AG04449 (cell line): ENCODE results near the gene PCDHB9.
"Not testable (repeated sequence)": the region's sequence is repeated elsewhere in the genome, so short reads cannot be mapped to it uniquely, and the experiment has no call there.

Experiments
- CTCF ChIA-PET: fragments of 350-600 bp; formaldehyde crosslinking; extraction: SDS; loops from one replicate; lab custom pipeline; 2021; ENCODE audit warnings: antibody characterized with exemption; lab: Yijun Ruan, JAX
- POLR2A ChIA-PET: fragments of 400-600, 350-600 bp; formaldehyde crosslinking; extraction: SDS; loops from one replicate; lab custom pipeline; 2020; ENCODE audit warnings: antibody characterized with exemption, inconsistent platforms; lab: Yijun Ruan, JAX
- DNase-seq: peaks from one replicate; pipeline ENCODE4 v3.0.0-alpha.2; 2010; ENCODE audit warnings: low read depth, low spot score
- H3K4me3 ChIP-seq: 2 replicates; pipeline ENCODE4 v1.5.1; 2011; ENCODE audit warnings: low read depth, mild to moderate bottlenecking, control low read depth, low read length
- TF ChIP-seq, protein P1 (sequence below): IDR thresholded peaks from one replicate; pipeline ENCODE4 v1.5.1; 2011; ENCODE audit warnings: mild to moderate bottlenecking, moderate library complexity, low read length, control low read depth, inconsistent platforms; ENCODE audit not compliant: insufficient read depth; ENCODE audit errors: missing control alignments

Gene PCDHB9

DNA sequence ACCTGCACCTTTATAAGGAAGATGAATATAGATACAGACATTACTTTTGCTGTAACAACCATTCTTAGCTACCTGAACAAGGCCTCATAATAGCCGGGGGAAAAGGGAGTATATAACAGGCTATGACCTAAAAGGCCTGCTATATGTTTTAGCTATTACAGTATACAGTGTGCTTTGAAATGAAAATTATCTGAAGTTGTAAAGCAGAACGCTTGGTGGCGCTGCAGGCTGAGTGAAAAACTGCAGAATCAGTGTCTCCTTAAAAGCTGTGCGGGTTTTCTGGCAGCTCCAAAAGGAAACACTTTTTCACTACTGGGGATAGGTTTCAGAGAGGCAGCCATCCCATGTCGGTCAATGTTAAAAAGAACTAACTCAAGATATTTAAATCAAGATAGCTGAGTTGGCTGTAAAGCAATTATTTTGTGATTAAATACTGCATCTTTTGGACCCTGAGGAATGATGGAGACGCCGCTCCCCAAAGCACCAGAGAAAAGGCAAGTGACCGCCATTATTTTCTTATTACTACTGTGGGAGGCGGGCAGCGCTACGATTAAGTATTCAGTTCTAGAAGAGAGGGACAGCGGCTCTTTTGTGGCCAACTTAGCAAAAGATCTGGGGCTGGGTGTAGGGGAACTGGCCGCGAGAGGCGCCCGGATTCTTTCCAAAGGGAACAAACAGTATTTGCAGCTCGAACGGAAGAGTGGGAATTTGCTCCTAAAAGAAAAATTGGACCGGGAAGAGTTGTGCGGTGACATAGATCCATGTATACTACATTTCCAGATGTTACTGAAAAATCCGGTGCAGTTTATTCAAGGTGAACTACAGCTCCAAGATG lies 31.2 kb upstream of the PCDHB9 start:
- ChIA-PET CTCF (no interaction called here), POLR2A (no interaction called here)
- DNase-seq: no peak
- H3K4me3 ChIP-seq: no peak overlapping the region
- TF ChIP-seq, protein P1, sequence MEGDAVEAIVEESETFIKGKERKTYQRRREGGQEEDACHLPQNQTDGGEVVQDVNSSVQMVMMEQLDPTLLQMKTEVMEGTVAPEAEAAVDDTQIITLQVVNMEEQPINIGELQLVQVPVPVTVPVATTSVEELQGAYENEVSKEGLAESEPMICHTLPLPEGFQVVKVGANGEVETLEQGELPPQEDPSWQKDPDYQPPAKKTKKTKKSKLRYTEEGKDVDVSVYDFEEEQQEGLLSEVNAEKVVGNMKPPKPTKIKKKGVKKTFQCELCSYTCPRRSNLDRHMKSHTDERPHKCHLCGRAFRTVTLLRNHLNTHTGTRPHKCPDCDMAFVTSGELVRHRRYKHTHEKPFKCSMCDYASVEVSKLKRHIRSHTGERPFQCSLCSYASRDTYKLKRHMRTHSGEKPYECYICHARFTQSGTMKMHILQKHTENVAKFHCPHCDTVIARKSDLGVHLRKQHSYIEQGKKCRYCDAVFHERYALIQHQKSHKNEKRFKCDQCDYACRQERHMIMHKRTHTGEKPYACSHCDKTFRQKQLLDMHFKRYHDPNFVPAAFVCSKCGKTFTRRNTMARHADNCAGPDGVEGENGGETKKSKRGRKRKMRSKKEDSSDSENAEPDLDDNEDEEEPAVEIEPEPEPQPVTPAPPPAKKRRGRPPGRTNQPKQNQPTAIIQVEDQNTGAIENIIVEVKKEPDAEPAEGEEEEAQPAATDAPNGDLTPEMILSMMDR: no peak

GRCh38 chr5:141157356-141157755 lies 29.6 kb upstream of the PCDHB9 start:
- DNase-seq, CTCF ChIA-PET, H3K4me3 ChIP-seq, POLR2A ChIA-PET: not testable (repeated sequence)

DNA sequence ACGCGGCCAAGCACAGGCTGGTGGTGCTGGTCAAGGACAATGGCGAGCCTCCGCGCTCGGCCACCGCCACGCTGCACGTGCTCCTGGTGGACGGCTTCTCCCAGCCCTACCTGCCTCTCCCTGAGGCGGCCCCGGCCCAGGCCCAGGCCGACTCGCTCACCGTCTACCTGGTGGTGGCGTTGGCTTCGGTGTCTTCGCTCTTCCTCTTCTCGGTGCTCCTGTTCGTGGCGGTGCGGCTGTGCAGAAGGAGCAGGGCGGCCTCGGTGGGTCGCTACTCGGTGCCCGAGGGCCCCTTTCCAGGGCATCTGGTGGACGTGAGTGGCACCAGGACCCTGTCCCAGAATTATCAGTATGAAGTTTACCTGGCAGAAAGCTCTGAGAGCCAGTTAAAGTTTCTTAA lies 29.1 kb upstream of the PCDHB9 start:
- POLR2A ChIA-PET, DNase-seq, H3K4me3 ChIP-seq: not testable (repeated sequence)
- CTCF ChIA-PET: interaction anchor here (0.9 kb wide), 1 partner anchor 22 kb away, joined by 3 read pairs; no protein-coding TSS in a partner anchor

DNA sequence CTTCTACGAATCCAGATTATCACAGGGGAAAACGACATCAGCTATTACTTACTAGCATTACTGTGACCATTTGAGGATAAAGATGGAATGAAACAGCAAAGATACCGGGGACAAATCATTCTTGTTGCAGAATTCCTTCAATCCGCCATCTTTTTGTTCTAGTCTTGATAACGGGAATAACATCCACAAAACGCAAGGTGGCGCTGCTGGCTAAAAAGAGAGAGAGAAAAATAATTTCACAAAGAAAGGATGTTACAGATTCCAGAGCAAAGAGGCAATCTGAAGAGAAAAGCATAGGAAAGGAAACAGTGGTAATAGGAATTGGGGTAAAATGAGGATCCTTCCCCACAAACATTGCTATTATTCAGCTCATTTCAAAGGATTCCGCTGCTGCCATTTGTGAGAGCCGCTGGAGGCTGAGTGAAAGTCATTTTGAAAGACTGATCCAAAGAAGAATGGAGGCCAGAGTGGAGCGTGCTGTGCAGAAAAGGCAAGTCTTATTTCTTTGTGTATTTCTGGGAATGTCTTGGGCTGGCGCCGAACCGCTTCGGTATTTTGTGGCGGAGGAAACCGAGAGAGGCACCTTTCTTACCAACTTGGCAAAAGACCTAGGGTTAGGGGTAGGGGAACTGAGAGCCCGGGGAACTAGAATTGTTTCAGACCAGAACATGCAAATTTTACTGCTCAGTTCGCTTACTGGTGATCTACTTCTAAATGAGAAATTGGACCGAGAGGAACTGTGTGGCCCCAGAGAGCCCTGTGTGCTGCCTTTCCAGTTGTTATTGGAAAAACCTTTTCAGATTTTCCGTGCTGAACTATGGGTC lies 14.4 kb upstream of the PCDHB9 start, which contains the start of gene PCDHB7:
TSS of gene PCDHB7 (plus strand) at position 264 of the 824 bp plus-strand sequence. CDS start at position 456, 192 bp downstream.
- H3K4me3 ChIP-seq: peak within 1 kb of the TSS; percentile 13; the same call in 1 of the 2 replicates
- no peak for DNase-seq
- TF ChIP-seq, protein P1: peak; percentile 20
- CTCF ChIA-PET: interaction anchor here (1.0 to 2.2 kb wide), 4 partner anchors 10 to 391 kb away, joined by 4 to 11 read pairs (median 6); partner anchors contain the start of genes PCDHB16 and PCDHB6
- POLR2A ChIA-PET: no interaction called here

GRCh38 chr5:141174291-141175104 lies 12.5 kb upstream of the PCDHB9 start:
- H3K4me3 ChIP-seq, POLR2A ChIA-PET, CTCF ChIA-PET, DNase-seq: not testable (repeated sequence)

DNA sequence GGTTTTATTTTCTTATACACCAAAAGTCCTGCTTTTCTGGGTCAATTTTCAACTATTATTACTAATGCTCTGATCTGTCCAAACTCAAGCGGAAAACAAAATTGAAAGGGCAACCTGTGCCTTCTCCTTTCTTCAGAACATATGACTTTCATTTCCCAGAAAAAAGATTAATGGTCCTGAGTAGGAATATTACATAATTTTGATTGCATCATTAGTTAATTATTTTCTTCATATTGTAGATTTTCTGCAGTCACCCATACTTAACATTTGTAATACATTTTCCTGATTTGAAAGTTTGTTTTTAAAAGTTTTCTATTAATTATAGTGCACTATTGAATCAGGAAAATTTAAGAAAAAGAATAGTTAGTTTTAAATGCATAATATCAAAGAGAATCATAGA lies 11.0 kb upstream of the PCDHB9 start:
- POLR2A ChIA-PET: no interaction called here
- TF ChIP-seq, protein P1: no peak
- DNase-seq: no peak
- H3K4me3 ChIP-seq: no peak overlapping the region
- CTCF ChIA-PET: no interaction called here

GRCh38 chr5:141177577-141178191 lies 9.3 kb upstream of the PCDHB9 start, which contains the start of gene PCDHB8:
TSS of gene PCDHB8 (plus strand) at chr5:141177790. CDS start at chr5:141178035, 245 bp downstream.
- H3K4me3 ChIP-seq, POLR2A ChIA-PET, DNase-seq: not testable (repeated sequence)
- CTCF ChIA-PET: interaction anchor here (0.8 to 1.7 kb wide), 3 partner anchors 22 to 386 kb away, joined by 3 to 10 read pairs (median 3); partner anchors contain the start of genes PCDHB11 and PCDHB12

GRCh38 chr5:141179371-141179770 lies 7.6 kb upstream of the PCDHB9 start:
- DNase-seq, POLR2A ChIA-PET, CTCF ChIA-PET, H3K4me3 ChIP-seq: not testable (repeated sequence)

DNA sequence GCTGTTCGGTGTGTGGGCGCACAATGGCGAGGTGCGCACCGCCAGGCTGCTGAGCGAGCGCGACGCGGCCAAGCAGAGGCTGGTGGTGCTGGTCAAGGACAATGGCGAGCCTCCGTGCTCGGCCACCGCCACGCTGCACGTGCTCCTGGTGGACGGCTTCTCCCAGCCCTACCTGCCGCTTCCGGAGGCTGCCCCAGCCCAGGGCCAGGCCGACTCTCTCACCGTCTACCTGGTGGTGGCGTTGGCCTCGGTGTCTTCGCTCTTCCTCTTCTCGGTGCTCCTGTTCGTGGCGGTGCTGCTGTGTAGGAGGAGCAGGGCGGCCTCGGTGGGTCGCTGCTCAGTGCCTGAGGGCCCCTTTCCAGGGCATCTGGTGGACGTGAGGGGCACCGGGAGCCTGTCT lies 7.1 kb upstream of the PCDHB9 start:
- POLR2A ChIA-PET, CTCF ChIA-PET: not testable (repeated sequence)

More for the DNA sequence above, 7.1 kb upstream of the PCDHB9 start:
- DNase-seq, H3K4me3 ChIP-seq: not testable (repeated sequence)
